GM19397 (cell line): ENCODE data around the gene C22orf39.

ENCODE experiments used
- ATAC-seq: cut with Tn5 transposase; IDR thresholded peaks from one replicate; pipeline ENCODE4 v1.9.1; 2021; ENCODE audit warnings: mild to moderate bottlenecking, moderate library complexity; ENCODE audit not compliant: unreplicated experiment

The C22orf39 gene

GRCh38 chr22:19432133-19432851 lies 15.2 kb downstream of the C22orf39 start, which contains the start of gene MRPL40:
MRPL40 (plus strand) TSS chr22:19432545; CDS start chr22:19432555, 10 bp downstream.
- peak; percentile 76 for ATAC-seq

DNA sequence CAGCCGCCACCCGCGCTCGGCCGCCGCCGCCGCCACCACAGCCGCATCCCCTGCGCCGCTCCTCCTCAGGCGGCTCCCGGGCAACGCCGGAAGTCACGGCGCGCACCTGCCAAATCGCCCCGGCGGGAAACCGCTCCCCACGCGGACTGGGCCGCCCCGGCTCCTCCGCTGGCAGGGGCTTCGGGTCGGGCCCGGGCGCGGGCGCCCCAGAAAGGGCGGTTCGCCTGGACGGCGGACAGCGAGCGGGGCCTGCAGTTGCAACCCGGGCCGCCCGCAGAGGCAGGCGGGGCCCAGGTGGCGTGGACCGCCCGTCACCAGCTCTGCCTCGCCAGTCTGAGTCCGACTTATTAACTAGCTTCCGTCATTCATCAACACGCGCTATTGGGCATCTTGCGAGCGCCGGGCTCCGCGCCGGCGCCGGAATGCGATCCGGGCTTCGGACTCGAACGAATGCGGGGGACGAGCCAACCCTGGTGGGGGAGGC lies 15.8 kb downstream of the C22orf39 start, which contains the start of gene HIRA:
Gene HIRA (minus strand): TSS at position 85 of the 484 bp plus-strand sequence. CDS start 257 bp downstream, outside the sequence.
- ATAC-seq, result peak; percentile 53

DNA sequence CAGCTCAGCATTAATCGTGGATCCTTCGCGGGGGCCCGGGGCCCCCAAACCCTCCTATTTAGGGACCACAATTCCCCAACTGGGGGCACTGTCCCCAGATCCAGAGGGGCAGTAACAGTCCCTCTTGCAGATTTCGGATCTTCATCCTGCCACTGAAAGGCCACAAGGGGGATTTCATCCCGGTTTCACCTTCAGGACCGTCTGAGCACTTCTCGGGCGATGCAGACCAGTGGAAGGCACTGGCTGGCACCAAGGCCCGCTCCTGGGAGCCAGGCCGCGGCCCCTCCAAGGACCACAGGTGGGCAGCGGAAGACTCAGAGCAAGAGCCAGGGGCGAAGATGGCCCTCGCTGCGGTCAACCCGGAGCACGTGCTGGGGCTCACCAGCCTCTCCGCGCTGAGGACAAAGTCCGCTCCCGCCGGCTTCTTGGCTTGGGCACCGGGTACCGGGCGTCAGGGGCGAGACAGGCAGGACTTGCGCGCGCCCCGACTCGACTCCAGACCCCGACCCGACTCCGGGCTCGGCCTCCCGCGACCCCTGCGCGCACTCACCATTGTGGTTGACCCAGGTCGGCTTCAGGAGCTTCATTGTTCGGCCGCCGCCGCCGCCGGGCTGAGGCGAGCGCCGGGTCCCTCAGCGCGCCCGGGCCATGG lies 16.5 kb downstream of the C22orf39 start:
- peak; percentile 4 for ATAC-seq

- no peak for ATAC-seq
These were observed 17.3 kb downstream of the C22orf39 start for GRCh38 chr22:19429950-19430889.

GRCh38 chr22:19424186-19424500 lies 23.4 kb downstream of the C22orf39 start:
- no peak for ATAC-seq

DNA sequence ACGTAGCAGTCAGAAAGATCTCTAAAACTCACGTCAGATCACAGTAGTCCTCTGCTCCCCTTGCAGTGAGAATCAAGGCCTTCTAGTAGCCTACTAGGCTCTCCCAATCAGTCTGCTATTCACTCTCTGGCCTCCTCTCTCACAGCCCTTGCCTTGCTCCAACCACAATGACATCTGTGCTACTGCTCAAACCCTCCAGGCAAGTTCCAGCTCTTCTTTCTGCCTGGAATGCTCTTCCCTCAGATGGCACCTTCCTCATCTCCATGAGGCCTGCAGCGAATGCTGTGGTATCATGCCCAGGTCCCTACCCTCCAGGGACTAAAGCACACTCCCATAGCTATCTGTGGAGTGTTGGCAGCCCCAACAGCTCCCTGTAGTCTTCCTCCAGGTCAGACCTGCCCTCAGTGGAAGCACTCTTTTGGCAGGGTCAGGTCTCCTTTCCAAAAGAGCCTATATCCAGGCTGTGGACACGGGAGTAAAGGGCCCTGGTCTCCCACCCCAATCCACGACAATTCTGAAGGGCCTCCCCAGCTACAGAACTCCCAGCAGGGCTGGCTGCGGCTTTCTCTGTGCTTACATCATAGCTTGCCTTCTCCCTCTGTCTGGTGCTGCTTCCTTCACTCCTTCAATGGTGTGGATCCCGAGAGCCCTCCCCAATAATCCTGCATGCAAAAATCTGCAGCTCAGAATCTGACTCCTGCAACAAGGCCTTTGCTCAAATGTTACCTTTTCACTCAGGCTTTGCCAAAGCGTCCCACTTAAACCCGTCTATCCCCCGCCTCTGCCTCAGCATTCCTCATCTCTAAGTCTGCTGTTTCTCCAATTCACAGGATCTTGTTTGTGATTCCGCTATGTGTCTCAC lies 24.8 kb downstream of the C22orf39 start:
- ATAC-seq, result no peak

- ATAC-seq, result no peak
These were observed 27.2 kb downstream of the C22orf39 start for GRCh38 chr22:19420321-19420720.

GRCh38 chr22:19419464-19420178 lies 27.9 kb downstream of the C22orf39 start:
- ATAC-seq, result no peak

GRCh38 chr22:19419086-19419463 lies 28.4 kb downstream of the C22orf39 start:
- no peak for ATAC-seq

DNA sequence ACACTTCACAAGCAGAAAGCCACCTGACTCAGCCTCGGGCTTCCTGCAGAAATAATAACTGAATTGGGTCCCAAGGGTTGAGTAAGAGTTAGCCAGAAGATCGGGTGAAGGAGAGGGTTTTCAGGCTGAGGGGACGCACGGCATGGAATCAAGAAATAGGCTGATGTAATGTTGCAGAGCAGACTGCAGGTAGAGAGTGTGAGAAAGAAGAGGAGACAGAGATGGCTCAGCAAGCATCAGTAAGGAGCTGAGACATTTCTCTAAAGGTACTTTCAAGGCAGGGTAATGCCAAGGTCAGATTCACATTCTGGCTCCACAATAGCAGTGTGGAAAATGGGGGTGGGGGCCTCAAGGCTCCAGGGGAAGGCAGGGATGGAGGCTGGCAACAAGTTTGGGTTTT lies 34.6 kb downstream of the C22orf39 start:
- ATAC-seq, result no peak

- no peak for ATAC-seq
These were observed 35.0 kb downstream of the C22orf39 start for GRCh38 chr22:19412478-19412877.

- no peak for ATAC-seq
These were observed 35.8 kb downstream of the C22orf39 start for GRCh38 chr22:19411690-19412045.

GRCh38 chr22:19410941-19411689 lies 36.4 kb downstream of the C22orf39 start:
- ATAC-seq, result no peak

DNA sequence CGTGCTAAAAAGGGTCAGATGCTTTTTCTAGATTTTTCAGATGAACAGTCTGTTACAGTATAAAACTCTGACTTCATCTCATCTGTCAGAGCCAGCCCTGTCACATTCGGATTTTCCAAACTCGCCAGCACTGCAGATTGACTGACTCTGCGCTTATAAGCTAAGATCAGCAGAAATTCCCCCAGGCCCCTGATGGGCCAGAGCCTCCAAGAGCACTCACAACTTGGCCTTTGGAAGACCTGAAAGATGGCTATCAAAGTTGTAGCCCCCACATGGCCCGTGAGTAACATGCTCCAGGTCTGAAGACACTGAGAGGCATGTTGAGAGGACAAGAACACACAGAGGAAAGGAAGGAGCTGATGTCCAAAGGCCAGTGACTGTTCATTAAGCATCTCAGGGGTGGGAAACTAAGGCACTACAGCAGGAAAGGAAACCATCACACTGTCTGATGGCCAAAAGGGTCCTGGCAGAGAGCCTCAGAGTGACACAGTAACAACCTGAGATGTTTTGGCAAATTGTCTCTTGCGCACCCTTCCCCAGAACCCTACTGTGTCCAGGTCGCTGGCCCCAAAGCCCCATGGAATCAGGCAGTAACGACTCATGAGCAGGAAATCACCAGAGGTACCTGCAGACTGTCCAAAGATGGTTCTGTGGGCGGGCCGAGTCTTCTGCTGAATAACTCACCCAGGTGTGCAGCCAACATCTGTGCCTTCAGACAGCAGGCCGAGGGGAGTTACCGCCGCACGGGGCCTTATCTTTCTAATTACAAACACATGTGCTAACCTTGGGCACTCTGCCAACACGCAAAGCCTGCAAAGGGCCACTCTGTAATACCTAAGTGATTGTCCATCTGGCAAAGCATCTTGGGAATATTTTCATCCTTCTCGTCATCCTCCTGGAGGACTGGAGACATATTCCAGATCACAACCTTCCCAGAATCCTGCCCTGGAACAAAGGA lies 39.6 kb downstream of the C22orf39 start:
- ATAC-seq, result no peak

- ATAC-seq, result no peak
These were observed 40.7 kb downstream of the C22orf39 start for GRCh38 chr22:19406846-19407245.

DNA sequence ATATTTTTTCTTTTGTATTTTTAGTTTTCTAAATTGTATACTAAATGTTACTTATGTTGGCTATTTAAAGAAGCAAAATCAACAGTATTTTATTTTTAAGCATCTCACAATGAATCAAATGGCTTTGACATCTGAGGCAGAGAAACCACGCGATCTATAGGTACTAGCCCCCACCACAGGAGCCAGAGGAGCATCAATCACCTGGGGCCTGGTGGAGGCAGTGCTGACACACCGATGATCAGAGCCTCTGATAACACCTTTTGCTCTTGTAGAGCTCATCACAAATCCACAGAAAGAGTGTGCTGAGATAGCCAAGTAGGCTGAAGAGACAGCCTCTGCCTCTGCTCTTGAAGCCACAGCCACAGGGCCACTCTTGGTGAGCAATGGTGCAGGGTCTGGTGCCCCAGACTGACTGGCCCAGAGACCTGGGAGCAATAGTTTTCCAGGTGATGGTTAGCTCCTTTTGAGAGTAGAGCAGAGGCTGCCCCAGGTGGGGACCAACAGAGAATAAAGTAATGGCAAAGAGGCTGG lies 41.2 kb downstream of the C22orf39 start:
- ATAC-seq, result no peak

GRCh38 chr22:19405652-19406051 lies 41.9 kb downstream of the C22orf39 start:
- no peak for ATAC-seq

GRCh38 chr22:19405133-19405532 lies 42.4 kb downstream of the C22orf39 start:
- no peak for ATAC-seq
